ENCODE data around the gene TSPAN11.

- TF ChIP-seq POLR2AphosphoS5 (IDR thresholded peaks at IDR 0.05; ENCODE audit: low read depth, low read length) (no peak), POLR2A (IDR thresholded peaks at IDR 0.05; ENCODE audit: low read depth, low read length) (no peak), TAF1 (IDR thresholded peaks at IDR 0.05; ENCODE audit: borderline replicate concordance, low read depth, low read length) (no peak)
Measured at GRCh38 chr12:30977124-30977523, 50.6 kb downstream of the TSPAN11 start.
